Chondrocyte (in vitro differentiated cells): ENCODE results near the gene RGS6. TPM values are rescaled to one million over a fixed set of nuclear protein-coding genes. Genes with fewer than 3 reads are reported as not detected.

Experiments
- DNase-seq: peaks from one replicate; pipeline ENCODE4 v3.0.0; 2021; ENCODE audit warnings: mixed read lengths, low spot score
- H3K27ac Mint-ChIP-seq: one replicate; pipeline ENCODE4 v1.8.0; 2021; ENCODE audit warnings: mild to moderate bottlenecking, moderate library complexity, mixed read lengths; ENCODE audit not compliant: unreplicated experiment
- H3K27me3 Mint-ChIP-seq: 2 replicates; pipeline ENCODE4 v1.8.0; 2021; ENCODE audit warnings: low read depth, mixed read lengths
- H3K36me3 Mint-ChIP-seq: 2 replicates; pipeline ENCODE4 v1.8.0; 2021; ENCODE audit warnings: low read depth, mixed read lengths
- H3K4me1 Mint-ChIP-seq: 2 replicates; pipeline ENCODE4 v1.8.0; 2021; ENCODE audit warnings: low read depth, mild to moderate bottlenecking, mixed read lengths
- H3K4me3 Mint-ChIP-seq: one replicate; pipeline ENCODE4 v1.8.0; 2021; ENCODE audit warnings: mild to moderate bottlenecking, moderate library complexity, mixed read lengths; ENCODE audit not compliant: unreplicated experiment
- H3K9me3 Mint-ChIP-seq: 2 replicates; pipeline ENCODE4 v1.8.0; 2021; ENCODE audit warnings: low read depth, mixed read lengths
- CTCF ChIP-seq: fragments of 200-600 bp; sonication (generic); IDR thresholded peaks from 2 replicates; pipeline ENCODE4 v1.5.0; 2021; ENCODE audit warnings: antibody characterized with exemption, mild to moderate bottlenecking, moderate library complexity
- total RNA-seq: library from RNA; stranded (reverse); gene quantifications from 3 replicates; pipeline ENCODE4 v1.2.1, GENCODE V29; 2021

RGS6 gene
- total RNA-seq, 1 donor from 2014 or later, result 0.12 TPM

GRCh38 chr14:72567226-72567625 is 635.0 kb downstream of the RGS6 start:
- H3K27ac Mint-ChIP-seq, result no peak overlapping the region
- TF ChIP-seq CTCF, result no peak
- H3K4me3 Mint-ChIP-seq, result no peak overlapping the region
- H3K36me3 Mint-ChIP-seq, result no peaks in the 10 kb centered on the region
- no peaks in the 10 kb centered on the region for H3K4me1 Mint-ChIP-seq
- H3K9me3 Mint-ChIP-seq, result peaks cover 5% of the 10 kb centered on the region
- no peak for DNase-seq
- H3K27me3 Mint-ChIP-seq, result no peaks in the 10 kb centered on the region

GRCh38 chr14:72568296-72568992 is 636.2 kb downstream of the RGS6 start:
- no peak for DNase-seq
- Mint-ChIP-seq H3K9me3 (peaks cover 5% of the 10 kb centered on the region), H3K36me3 (no peaks in the 10 kb centered on the region), H3K27ac (no peak overlapping the region), H3K4me1 (no peaks in the 10 kb centered on the region), H3K27me3 (no peaks in the 10 kb centered on the region), H3K4me3 (no peak overlapping the region)
- no peak for TF ChIP-seq CTCF

- no peaks in the 10 kb centered on the region for H3K36me3 Mint-ChIP-seq
- no peak overlapping the region for H3K4me3 Mint-ChIP-seq
- peaks cover 7% of the 10 kb centered on the region for H3K27me3 Mint-ChIP-seq
- H3K4me1 Mint-ChIP-seq, result peaks cover 7% of the 10 kb centered on the region
- H3K27ac Mint-ChIP-seq, result no peak overlapping the region
- TF ChIP-seq CTCF, result no peak
- peaks cover 5% of the 10 kb centered on the region for H3K9me3 Mint-ChIP-seq
- no peak for DNase-seq
Measured at GRCh38 chr14:72573725-72574417, 641.6 kb downstream of the RGS6 start.

GRCh38 chr14:72574715-72575114 is 642.5 kb downstream of the RGS6 start:
- peaks cover 7% of the 10 kb centered on the region for H3K4me1 Mint-ChIP-seq
- peaks cover 5% of the 10 kb centered on the region for H3K9me3 Mint-ChIP-seq
- peaks cover 7% of the 10 kb centered on the region for H3K27me3 Mint-ChIP-seq
- no peak for TF ChIP-seq CTCF
- DNase-seq, result no peak
- no peak overlapping the region for H3K4me3 Mint-ChIP-seq
- H3K27ac Mint-ChIP-seq, result no peak overlapping the region
- no peaks in the 10 kb centered on the region for H3K36me3 Mint-ChIP-seq

GRCh38 chr14:72576258-72576657 is 644.0 kb downstream of the RGS6 start:
- Mint-ChIP-seq H3K36me3 (no peaks in the 10 kb centered on the region), H3K9me3 (peaks cover 4% of the 10 kb centered on the region), H3K27me3 (peaks cover 7% of the 10 kb centered on the region), H3K4me1 (peaks cover 7% of the 10 kb centered on the region), H3K27ac (no peak overlapping the region), H3K4me3 (no peak overlapping the region)
- no peak for TF ChIP-seq CTCF
- no peak for DNase-seq
